HCT116 (cell line): ENCODE data around the gene POGLUT3. TPM values are rescaled to one million over a fixed set of nuclear protein-coding genes. Genes with fewer than 3 reads are reported as not detected.

ENCODE experiments used
- ATAC-seq: fragments of 200-7000 bp; cut with Tn5 transposase; 2 replicates; pipeline ENCODE4 v1.9.1; 2020; ENCODE audit warnings: mild to moderate bottlenecking, moderate library complexity
- BruUV-seq: library from RNA; stranded (reverse); fragments of 400-500 nt; replicated peaks from 2 replicates; lab custom pipeline; 2021; lab: Mats Ljungman, UMichigan
- CTCF ChIA-PET: fragments of 300-600 bp; sonication (Branson Sonifier 250); formaldehyde crosslinking; loops from one replicate; lab custom pipeline; 2021; ENCODE audit warnings: antibody characterized with exemption; lab: Charles Lee
- POLR2A ChIA-PET: fragments of 300-600, 350-600 bp; sonication (Branson Sonifier 250); formaldehyde crosslinking; loops from one replicate; lab custom pipeline; 2021; ENCODE audit warnings: antibody characterized with exemption; lab: Charles Lee
- RAD21 ChIA-PET, 2 experiments: fragments of 300-600 bp; sonication (Branson Sonifier 250); formaldehyde crosslinking; loops; one replicate each; lab custom pipeline; 2023; ENCODE audit warnings: low total read pairs in 2 of 2; ENCODE audit not compliant: uncharacterized antibody in 2 of 2, unreplicated experiment in 2 of 2, low non-redundant PET in 1 of 2; lab: Charles Lee
- DNase-seq: peaks from one replicate; pipeline ENCODE4 v3.0.0-alpha.2; 2010; ENCODE audit warnings: low read depth, low spot score
- H2AFZ ChIP-seq: fragments of 200-600 bp; shearing (Covaris generic), sonication (generic); 2 replicates; pipeline ENCODE4 v1.6.1; 2017; ENCODE audit warnings: low read depth, mixed run types, mixed read lengths, antibody characterized with exemption, low read length; ENCODE audit not compliant: poor library complexity, severe bottlenecking
- H3K27ac ChIP-seq: 2 replicates; pipeline ENCODE4 v1.5.1; 2012; ENCODE audit warnings: low read depth, low read length
- H3K27me3 ChIP-seq: fragments of 200-600 bp; sonication (generic); 2 replicates; pipeline ENCODE4 v1.6.1; 2016; ENCODE audit warnings: mixed run types, low read length, mixed read lengths; ENCODE audit not compliant: insufficient read depth
- H3K36me3 ChIP-seq, 2 experiments: fragments of 200-500 bp in 1 of 2; fragments of 200-600 bp in 1 of 2; sonication (Bioruptor generic) in 1 of 2; sonication (generic) in 1 of 2; 2 replicates each; pipeline versions ENCODE4 v1.5.1 to v1.6.1; 2014 to 2016; ENCODE audit warnings: low read length in 2 of 2, inconsistent platforms in 1 of 2, mixed read lengths in 1 of 2, mixed run types in 1 of 2; ENCODE audit not compliant: insufficient read depth in 2 of 2, control insufficient read depth in 1 of 2
- H3K4me1 ChIP-seq, 2 experiments: fragments of 200-600 bp in 1 of 2; sonication (generic) in 1 of 2; 2 replicates each; pipeline versions ENCODE4 v1.5.1 to v1.6.1; 2012 to 2017; ENCODE audit warnings: low read length in 2 of 2, inconsistent platforms in 1 of 2, mild to moderate bottlenecking in 1 of 2, mixed read lengths in 1 of 2, mixed run types in 1 of 2, moderate library complexity in 1 of 2; ENCODE audit not compliant: insufficient read depth in 2 of 2, control insufficient read depth in 1 of 2
- H3K4me2 ChIP-seq: fragments of 200-600 bp; sonication (generic); 2 replicates; pipeline ENCODE4 v1.6.1; 2017; ENCODE audit warnings: mixed run types, low read length, mixed read lengths
- H3K4me3 ChIP-seq, 2 experiments: fragments of 200-600 bp in 1 of 2; sonication (generic) in 1 of 2; replicated peaks in 1 of 2; 2 replicates each; pipeline ENCODE4 v1.5.1; 2011 to 2016; ENCODE audit warnings: low read length in 2 of 2, control low read depth in 1 of 2, low read depth in 1 of 2, mild to moderate bottlenecking in 1 of 2, mixed read lengths in 1 of 2, mixed run types in 1 of 2
- H3K79me2 ChIP-seq: fragments of 200-600 bp; sonication (generic); 2 replicates; pipeline ENCODE4 v1.6.1; 2017; ENCODE audit warnings: mild to moderate bottlenecking, mixed run types, low read length, moderate library complexity, mixed read lengths; ENCODE audit not compliant: insufficient read depth
- H3K9ac ChIP-seq: fragments of 200-600 bp; sonication (generic); 2 replicates; pipeline ENCODE4 v1.6.1; 2016; ENCODE audit warnings: low read length, mixed read lengths
- H3K9me2 ChIP-seq: fragments of 200-600 bp; sonication (generic), shearing (Covaris generic); 2 replicates; pipeline ENCODE4 v1.6.1; 2017; ENCODE audit warnings: mixed run types, mild to moderate bottlenecking, moderate library complexity; ENCODE audit not compliant: insufficient read depth
- H3K9me3 ChIP-seq, 2 experiments: fragments of 200-500 bp in 1 of 2; fragments of 200-600 bp in 1 of 2; sonication (Bioruptor generic) in 1 of 2; sonication (generic) in 1 of 2; 2 replicates each; pipeline ENCODE4 v1.6.1; 2014 to 2017; ENCODE audit warnings: low read length in 2 of 2, mixed read lengths in 2 of 2, inconsistent platforms in 1 of 2, low read depth in 1 of 2, mild to moderate bottlenecking in 1 of 2, mixed run types in 1 of 2, moderate library complexity in 1 of 2; ENCODE audit not compliant: control insufficient read depth in 1 of 2, insufficient read depth in 1 of 2
- H4K20me1 ChIP-seq: fragments of 200-600 bp; sonication (generic), shearing (Covaris generic); 2 replicates; pipeline ENCODE4 v1.6.1; 2017; ENCODE audit warnings: mixed run types, mild to moderate bottlenecking, moderate library complexity; ENCODE audit not compliant: insufficient read depth
- ATF3 ChIP-seq: IDR thresholded peaks from 2 replicates; pipeline ENCODE4 v1.6.1; 2012
- CBX3 ChIP-seq: IDR thresholded peaks from 2 replicates; pipeline ENCODE4 v1.6.1; 2012; ENCODE audit warnings: low read depth
- CEBPB ChIP-seq: IDR thresholded peaks from 2 replicates; pipeline ENCODE4 v1.6.1; 2012; ENCODE audit warnings: low read depth
- CTCF ChIP-seq, 3 experiments: fragments of 200-600 bp in 1 of 3; sonication (generic) in 1 of 3; IDR thresholded peaks in 2 of 3; conservative IDR thresholded peaks in 1 of 3; 2 replicates each; pipeline ENCODE4 v1.5.1; 2012 to 2017; ENCODE audit warnings: low read depth in 2 of 3, low read length in 2 of 3, antibody characterized with exemption in 1 of 3, borderline replicate concordance in 1 of 3, control low read depth in 1 of 3, mild to moderate bottlenecking in 1 of 3, mixed read lengths in 1 of 3, mixed run types in 1 of 3, moderate library complexity in 1 of 3; ENCODE audit not compliant: insufficient read depth in 1 of 3
- ELF1 ChIP-seq: IDR thresholded peaks from 2 replicates; pipeline ENCODE4 v1.6.1; 2012; ENCODE audit warnings: low read depth, borderline replicate concordance
- EZH2 ChIP-seq: fragments of 200-600 bp; sonication (generic); IDR thresholded peaks from 2 replicates; pipeline ENCODE4 v1.6.1; 2017; ENCODE audit warnings: antibody characterized with exemption, mixed run types
- JUND ChIP-seq: IDR thresholded peaks from 2 replicates; pipeline ENCODE4 v1.6.1; 2012
- MAX ChIP-seq: IDR thresholded peaks from 2 replicates; pipeline ENCODE4 v1.6.1; 2012
- POLR2A ChIP-seq: IDR thresholded peaks from 2 replicates; pipeline ENCODE4 v1.7.0; 2011; ENCODE audit warnings: borderline replicate concordance; ENCODE audit not compliant: insufficient read depth, insufficient read length; ENCODE audit errors: extremely low read depth
- POLR2AphosphoS5 ChIP-seq: IDR thresholded peaks from 2 replicates; pipeline ENCODE4 v1.6.1; 2011; ENCODE audit warnings: mild to moderate bottlenecking, low read depth, low read length, moderate library complexity
- RAD21 ChIP-seq: IDR thresholded peaks from 2 replicates; pipeline ENCODE4 v1.6.1; 2012; ENCODE audit warnings: low read depth, mild to moderate bottlenecking
- SIN3A ChIP-seq: IDR thresholded peaks from 2 replicates; pipeline ENCODE4 v1.6.1; 2012; ENCODE audit warnings: low read depth
- SP1 ChIP-seq: IDR thresholded peaks from 2 replicates; pipeline ENCODE4 v1.6.1; 2012; ENCODE audit warnings: low read depth
- SRF ChIP-seq: IDR thresholded peaks from 2 replicates; pipeline ENCODE4 v1.6.1; 2012; ENCODE audit warnings: low read depth
- TCF7L2 ChIP-seq: IDR thresholded peaks from 2 replicates; pipeline ENCODE4 v1.7.0; 2011; ENCODE audit warnings: borderline replicate concordance, inconsistent platforms; ENCODE audit not compliant: insufficient read depth, insufficient read length; ENCODE audit errors: extremely low read depth
- YY1 ChIP-seq: IDR thresholded peaks from 2 replicates; pipeline ENCODE4 v1.6.1; 2011; ENCODE audit warnings: low read length, low read depth, moderate library complexity, mild to moderate bottlenecking; ENCODE audit not compliant: insufficient replicate concordance; ENCODE audit errors: extremely low read depth
- ZBTB33 ChIP-seq: IDR thresholded peaks from 2 replicates; pipeline ENCODE4 v1.6.1; 2011; ENCODE audit warnings: mild to moderate bottlenecking, low read length, moderate library complexity; ENCODE audit not compliant: insufficient replicate concordance; ENCODE audit errors: extremely low read depth
- ZFX ChIP-seq: fragments of 450-650 bp; IDR thresholded peaks from 2 replicates; pipeline ENCODE4 v1.6.1; 2017
- intact Hi-C: fragments of 100-400 bp; cut with micrococcal nuclease; formaldehyde crosslinking; loops from 2 replicates; pipeline ENCODE4 v1.10.0; 2022
- total RNA-seq: library from RNA; stranded (reverse); gene quantifications from one replicate; pipeline ENCODE4 v1.2.1, GENCODE V29; 2021; ENCODE audit not compliant: unreplicated experiment

Gene POGLUT3
- total RNA-seq, 1 experiment from 2014 or later, result 22.0 TPM

- TF ChIP-seq CTCF (IDR thresholded peaks at IDR 0.05 in 2 of 3, conservative IDR thresholded peaks at IDR 0.05 in 1 of 3; ENCODE audit: borderline replicate concordance in 1 of 3, insufficient read depth in 1 of 3, low read depth in 2 of 3, low read length in 2 of 3), result no peak
- TF ChIP-seq YY1, result no peak
- TF ChIP-seq RAD21, result no peak
- no peak for TF ChIP-seq ZFX
- TF ChIP-seq, all 23 proteins: peak for 0
Measured at GRCh38 chr11:108530426-108530825, 32.2 kb upstream of the POGLUT3 start (continued).

- Histone ChIP-seq H4K20me1 (no peaks in the 10 kb centered on the region), H3K9me2 (no peaks in the 10 kb centered on the region), H3K4me1 (no peaks in the 10 kb centered on the region), H3K27me3 (no peaks in the 10 kb centered on the region), H3K4me3 (no peak overlapping the region), H3K36me3 (no peaks in the 10 kb centered on the region), H3K9ac (no peak overlapping the region), H3K27ac (no peak overlapping the region), H2AFZ (no peak overlapping the region), H3K9me3 (no peaks in the 10 kb centered on the region), H3K4me2 (no peak overlapping the region), H3K79me2 (no peaks in the 10 kb centered on the region)
- ATAC-seq, result no peak
- BruUV-seq, result no TSS peak
- intact Hi-C loops, result no loop called here
- RAD21 ChIA-PET, result interaction anchor here in 1 of 2 experiments (1.3 kb wide), 1 partner anchor 29 kb away, joined by 3 read pairs; no protein-coding TSS in a partner anchor
- CTCF ChIA-PET, result interaction anchor here (0.6 kb wide), 1 partner anchor 207 kb away, joined by 4 read pairs; no protein-coding TSS in a partner anchor
- POLR2A ChIA-PET, result no interaction called here
- no peak for DNase-seq
- no peak for TF ChIP-seq CBX3
- no peak for TF ChIP-seq POLR2AphosphoS5
- TF ChIP-seq ELF1, result no peak
- TF ChIP-seq POLR2A, result no peak
- no peak for TF ChIP-seq ZBTB33
- TF ChIP-seq ZFX, result no peak
- no peak for TF ChIP-seq SIN3A
- no peak for TF ChIP-seq TCF7L2
- no peak for TF ChIP-seq SRF
- TF ChIP-seq MAX, result no peak
- TF ChIP-seq RAD21, result no peak
- no peak for TF ChIP-seq EZH2
- no peak for TF ChIP-seq ATF3
- TF ChIP-seq YY1, result no peak
- TF ChIP-seq CTCF (IDR thresholded peaks at IDR 0.05 in 2 of 3, conservative IDR thresholded peaks at IDR 0.05 in 1 of 3; ENCODE audit: borderline replicate concordance in 1 of 3, insufficient read depth in 1 of 3, low read depth in 2 of 3, low read length in 2 of 3), result no peak
- TF ChIP-seq CEBPB, result no peak
- no peak for TF ChIP-seq SP1
- TF ChIP-seq JUND, result no peak
Measured at GRCh38 chr11:108527382-108527781, 29.2 kb upstream of the POGLUT3 start.
